SK-N-SH (cell line): ENCODE data around the gene SLC8A1. TPM values are rescaled to one million over a fixed set of nuclear protein-coding genes. Genes with fewer than 3 reads are reported as not detected.

Experiments used
- CTCF ChIA-PET: fragments of 300-600, 350-600 bp; formaldehyde crosslinking; extraction: SDS; loops from one replicate; lab custom pipeline; 2021; lab: Yijun Ruan, JAX
- POLR2A ChIA-PET: fragments of 350-600 bp; sonication (Branson Sonifier 250); formaldehyde crosslinking; extraction: SDS; loops from one replicate; lab custom pipeline; 2020; ENCODE audit warnings: antibody characterized with exemption, inconsistent platforms; lab: Yijun Ruan, JAX
- DNase-seq: peaks from one replicate; pipeline ENCODE4 v3.0.0; 2012
- H2AFZ ChIP-seq: fragments of 200-600 bp; sonication (generic); 2 replicates; pipeline ENCODE4 v1.8.1; 2016; ENCODE audit warnings: antibody characterized with exemption, mild to moderate bottlenecking, low read depth
- H3F3A ChIP-seq: fragments of 200-600 bp; sonication (generic); replicated peaks from 2 replicates; pipeline ENCODE3; 2016; ENCODE audit warnings: antibody characterized with exemption, mild to moderate bottlenecking; ENCODE audit not compliant: insufficient read depth
- H3K27ac ChIP-seq, 2 experiments: fragments of 200-500 bp in 1 of 2; fragments of 200-600 bp in 1 of 2; sonication (Bioruptor generic) in 1 of 2; sonication (generic), shearing (Covaris generic) in 1 of 2; 2 replicates each; pipeline versions ENCODE4 v1.5.1 to v1.6.1; 2014 to 2016; ENCODE audit warnings: low read depth in 2 of 2, inconsistent platforms in 1 of 2, low read length in 1 of 2, mild to moderate bottlenecking in 1 of 2, mixed read lengths in 1 of 2
- H3K27me3 ChIP-seq: fragments of 200-600 bp; sonication (generic), shearing (Covaris generic); 2 replicates; pipeline ENCODE4 v1.6.1; 2016; ENCODE audit warnings: mixed run types; ENCODE audit not compliant: insufficient read depth
- H3K36me3 ChIP-seq, 2 experiments: fragments of 200-500 bp in 1 of 2; fragments of 200-600 bp in 1 of 2; sonication (Bioruptor generic) in 1 of 2; sonication (generic) in 1 of 2; replicated peaks in 1 of 2; 2 replicates each; pipeline versions ENCODE3 to v1.5.1; 2014 to 2016; ENCODE audit warnings: low read length in 1 of 2, mild to moderate bottlenecking in 1 of 2; ENCODE audit not compliant: insufficient read depth in 2 of 2, control insufficient read depth in 1 of 2
- H3K4me1 ChIP-seq, 2 experiments: fragments of 200-500 bp in 1 of 2; fragments of 200-600 bp in 1 of 2; sonication (Bioruptor generic) in 1 of 2; sonication (generic), shearing (Covaris generic) in 1 of 2; 2 replicates each; pipeline versions ENCODE4 v1.5.1 to v1.6.1; 2014 to 2016; ENCODE audit warnings: low read depth in 1 of 2, low read length in 1 of 2, mixed run types in 1 of 2; ENCODE audit not compliant: insufficient read depth in 2 of 2, control insufficient read depth in 1 of 2
- H3K4me2 ChIP-seq: fragments of 200-600 bp; sonication (generic), shearing (Covaris generic); 2 replicates; pipeline ENCODE4 v1.6.1; 2017; ENCODE audit warnings: mixed run types
- H3K4me3 ChIP-seq, 2 experiments: fragments of 200-500 bp in 1 of 2; fragments of 200-600 bp in 1 of 2; sonication (Bioruptor generic) in 1 of 2; sonication (generic), shearing (Covaris generic) in 1 of 2; 2 replicates each; pipeline versions ENCODE4 v1.5.1 to v1.8.1; 2014 to 2016; ENCODE audit warnings: low read depth in 2 of 2, inconsistent platforms in 1 of 2, low read length in 1 of 2, mild to moderate bottlenecking in 1 of 2, mixed read lengths in 1 of 2, moderate library complexity in 1 of 2
- H3K79me2 ChIP-seq: fragments of 200-600 bp; sonication (generic); 2 replicates; pipeline ENCODE4 v1.8.1; 2017; ENCODE audit warnings: mild to moderate bottlenecking; ENCODE audit not compliant: insufficient read depth
- H3K9ac ChIP-seq: fragments of 200-600 bp; sonication (generic); 2 replicates; pipeline ENCODE4 v1.6.1; 2017; ENCODE audit warnings: mixed run types
- H3K9me2 ChIP-seq: fragments of 200-600 bp; sonication (generic); 2 replicates; pipeline ENCODE4 v1.6.1; 2017; ENCODE audit warnings: mixed run types
- H3K9me3 ChIP-seq: fragments of 200-600 bp; sonication (generic); 2 replicates; pipeline ENCODE4 v1.6.1; 2017; ENCODE audit warnings: mixed run types, mild to moderate bottlenecking, moderate library complexity
- H4K20me1 ChIP-seq: fragments of 200-600 bp; sonication (generic); 2 replicates; pipeline ENCODE4 v1.6.1; 2017; ENCODE audit warnings: mild to moderate bottlenecking, mixed run types; ENCODE audit not compliant: insufficient read depth
- CHD2 ChIP-seq: fragments of 150-350 bp; IDR thresholded peaks from 2 replicates; pipeline ENCODE4 v1.6.1; 2018; ENCODE audit warnings: low read length; ENCODE audit not compliant: partially characterized antibody
- CTCF ChIP-seq: fragments of 200-600 bp; sonication (generic); IDR thresholded peaks from 2 replicates; pipeline ENCODE4 v1.6.1; 2017; ENCODE audit warnings: antibody characterized with exemption, mild to moderate bottlenecking, moderate library complexity
- EP300 ChIP-seq, 2 experiments: IDR thresholded peaks; 2 replicates each; pipeline versions ENCODE4 v1.4.0 to v1.6.1; 2012; ENCODE audit warnings: borderline replicate concordance in 1 of 2, low read depth in 1 of 2, low read length in 1 of 2
- FOXJ3 ChIP-seq: sonication (generic); formaldehyde crosslinking; IDR thresholded peaks from 2 replicates; pipeline ENCODE4 v1.5.1; 2020; ENCODE audit warnings: mild to moderate bottlenecking, missing genetic modification reagents
- FOXM1 ChIP-seq: IDR thresholded peaks from 2 replicates; pipeline ENCODE4 v1.4.0; 2012; ENCODE audit warnings: low read depth, mild to moderate bottlenecking
- MAX ChIP-seq: IDR thresholded peaks from 2 replicates; pipeline ENCODE4 v1.4.0; 2012; ENCODE audit warnings: low read depth
- RAD21 ChIP-seq: IDR thresholded peaks from 2 replicates; pipeline ENCODE4 v1.6.1; 2012; ENCODE audit warnings: mild to moderate bottlenecking, low read length
- RCOR1 ChIP-seq: fragments of 150-350 bp; IDR thresholded peaks from 2 replicates; pipeline ENCODE4 v1.6.1; 2017; ENCODE audit warnings: antibody characterized with exemption, low read length
- SIN3A ChIP-seq: IDR thresholded peaks from 2 replicates; pipeline ENCODE4 v1.6.1; 2012; ENCODE audit warnings: low read depth, mild to moderate bottlenecking, low read length, moderate library complexity, borderline replicate concordance
- TEAD4 ChIP-seq: IDR thresholded peaks from 2 replicates; pipeline ENCODE4 v1.4.0; 2012; ENCODE audit warnings: mild to moderate bottlenecking, borderline replicate concordance; ENCODE audit not compliant: insufficient read depth
- USF2 ChIP-seq: fragments of 150-350 bp; IDR thresholded peaks from 2 replicates; pipeline ENCODE4 v1.6.1; 2017; ENCODE audit warnings: antibody characterized with exemption, low read length, low read depth, borderline replicate concordance
- WGBS: methylation state at CpG from one replicate; pipeline ENCODE4 v1.1.6; 2017; ENCODE audit warnings: low lambda C conversion rate; 5-methylcytosine and 5-hydroxymethylcytosine counted together
- polyA plus RNA-seq, 3 experiments: library from polyadenylated mRNA; depleted of rRNA; stranded (reverse); fragments of >200 nt; gene quantifications; 2 replicates each; pipeline ENCODE4 v1.2.3, GENCODE V29; 2012

SLC8A1 gene
- polyA plus RNA-seq, 1 of the 3 experiments (the other 2 are of a cell fraction): 3.2 TPM

GRCh38 chr2:40230707-40231432 is 221.0 kb downstream of the SLC8A1 start:
- H3K9ac ChIP-seq: no peak overlapping the region
- H3K4me3 ChIP-seq: no peak overlapping the region
- H3K4me1 ChIP-seq: no peaks in the 10 kb centered on the region; a peak in 2 of 4 replicates
- H3K27me3 ChIP-seq: no peaks in the 10 kb centered on the region
- POLR2A ChIA-PET: no interaction called here
- H3K27ac ChIP-seq: no peak overlapping the region
- no peaks in the 10 kb centered on the region for H3K36me3 ChIP-seq
- H3K79me2 ChIP-seq: no peaks in the 10 kb centered on the region
- DNase-seq: no peak
- H3F3A ChIP-seq: no peaks in the 10 kb centered on the region
- H3K4me2 ChIP-seq: no peak overlapping the region
- no peaks in the 10 kb centered on the region for H4K20me1 ChIP-seq
- CTCF ChIA-PET: no interaction called here
- no peaks in the 10 kb centered on the region for H3K9me3 ChIP-seq
- peak; percentile 15; the same call in 1 of the 2 replicates for TF ChIP-seq CTCF
- no peak for TF ChIP-seq EP300 (IDR thresholded peaks at IDR 0.05; ENCODE audit: borderline replicate concordance in 1 of 2, low read depth in 1 of 2, low read length in 1 of 2)
- TF ChIP-seq FOXM1: no peak
- no peak for TF ChIP-seq MAX
- peak; percentile 41 for TF ChIP-seq RAD21
- no peak overlapping the region for H2AFZ ChIP-seq
- H3K9me2 ChIP-seq: no peaks in the 10 kb centered on the region
- whole genome bisulfite sequencing: 67% methylated on average over 3 of the region's 3 CpGs

GRCh38 chr2:40230186-40230585 is 221.7 kb downstream of the SLC8A1 start:
- no peaks in the 10 kb centered on the region for H4K20me1 ChIP-seq
- no peak overlapping the region for H3K4me2 ChIP-seq
- no peaks in the 10 kb centered on the region for H3K36me3 ChIP-seq
- H3K27ac ChIP-seq: no peak overlapping the region
- no peaks in the 10 kb centered on the region; a peak in 2 of 4 replicates for H3K4me1 ChIP-seq
- TF ChIP-seq RCOR1: no peak
- TF ChIP-seq SIN3A: no peak
- no peak for TF ChIP-seq USF2
- TF ChIP-seq TEAD4: no peak
- TF ChIP-seq FOXJ3 (CRISPR knock-in tag): no peak
- TF ChIP-seq CHD2: no peak
- ChIA-PET POLR2A (no interaction called here), CTCF (interaction anchor here (0.9 to 1.3 kb wide), 3 partner anchors 12 to 20 kb away, joined by 3 to 5 read pairs (median 3); no protein-coding TSS in a partner anchor)
- no peaks in the 10 kb centered on the region for H3K79me2 ChIP-seq
- 82% methylated on average over 1 of the region's 1 CpG for WGBS
- DNase-seq: no peak
- H3K9me2 ChIP-seq: no peaks in the 10 kb centered on the region
- no peak overlapping the region for H3K4me3 ChIP-seq
- H2AFZ ChIP-seq: no peak overlapping the region
- H3K9me3 ChIP-seq: no peaks in the 10 kb centered on the region
- H3K27me3 ChIP-seq: no peaks in the 10 kb centered on the region
- H3K9ac ChIP-seq: no peak overlapping the region
- no peaks in the 10 kb centered on the region for H3F3A ChIP-seq
